Fibroblast of mammary gland (primary cell): ENCODE results near the gene GNAZ.

Source experiments
- DNase-seq: peaks from one replicate; pipeline ENCODE4 v3.0.0-alpha.2; 2010; ENCODE audit warnings: low read depth
- H3K4me3 ChIP-seq: 2 replicates; pipeline ENCODE4 v1.5.1; 2011; ENCODE audit warnings: low read depth, mild to moderate bottlenecking, low read length, moderate library complexity; ENCODE audit not compliant: control insufficient read depth
- TF ChIP-seq, protein P1 (sequence below): conservative IDR thresholded peaks from 2 replicates; pipeline ENCODE4 v1.5.1; 2011; ENCODE audit warnings: low read depth, low read length, inconsistent platforms; ENCODE audit not compliant: control insufficient read depth, insufficient read depth

Gene GNAZ

DNA sequence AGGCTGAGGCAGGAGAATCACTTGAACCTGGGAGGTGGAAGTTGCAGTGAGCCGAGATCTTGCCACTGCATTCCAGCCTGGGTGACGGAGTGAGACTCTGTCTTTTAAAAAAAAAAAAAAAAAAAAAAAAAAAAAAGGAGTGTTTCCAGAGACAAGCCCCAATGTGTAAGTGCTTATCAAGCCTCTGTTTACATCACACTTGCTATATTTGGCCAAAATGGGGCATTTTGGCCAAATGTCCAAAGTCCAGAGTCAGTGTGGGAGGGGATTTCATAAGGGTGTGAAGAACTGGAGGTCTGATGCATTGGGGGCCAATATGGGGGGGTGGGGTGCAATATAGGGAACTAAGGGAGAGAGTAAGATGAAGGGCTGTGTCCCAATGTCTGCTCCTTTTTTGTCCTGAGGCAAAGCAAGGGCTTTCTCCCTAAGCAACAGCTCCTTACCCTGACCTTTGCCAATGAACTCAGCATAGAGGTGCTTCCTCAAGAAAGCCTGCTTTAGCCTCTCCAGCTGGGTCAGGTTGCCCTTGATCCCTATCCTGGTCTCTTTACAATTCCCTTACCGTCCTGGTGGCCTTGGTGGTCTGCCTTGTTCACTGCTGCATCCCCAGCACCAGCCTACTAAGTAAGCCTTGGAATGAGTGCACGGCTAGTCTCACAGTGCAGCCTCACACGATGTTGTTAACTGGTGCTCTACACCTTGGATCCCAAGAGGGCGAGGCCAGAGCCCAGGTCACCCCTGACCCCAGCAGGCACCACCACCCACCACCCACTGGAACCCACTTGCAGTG, 95.9 kb downstream of the GNAZ start:
- TF ChIP-seq, protein P1, sequence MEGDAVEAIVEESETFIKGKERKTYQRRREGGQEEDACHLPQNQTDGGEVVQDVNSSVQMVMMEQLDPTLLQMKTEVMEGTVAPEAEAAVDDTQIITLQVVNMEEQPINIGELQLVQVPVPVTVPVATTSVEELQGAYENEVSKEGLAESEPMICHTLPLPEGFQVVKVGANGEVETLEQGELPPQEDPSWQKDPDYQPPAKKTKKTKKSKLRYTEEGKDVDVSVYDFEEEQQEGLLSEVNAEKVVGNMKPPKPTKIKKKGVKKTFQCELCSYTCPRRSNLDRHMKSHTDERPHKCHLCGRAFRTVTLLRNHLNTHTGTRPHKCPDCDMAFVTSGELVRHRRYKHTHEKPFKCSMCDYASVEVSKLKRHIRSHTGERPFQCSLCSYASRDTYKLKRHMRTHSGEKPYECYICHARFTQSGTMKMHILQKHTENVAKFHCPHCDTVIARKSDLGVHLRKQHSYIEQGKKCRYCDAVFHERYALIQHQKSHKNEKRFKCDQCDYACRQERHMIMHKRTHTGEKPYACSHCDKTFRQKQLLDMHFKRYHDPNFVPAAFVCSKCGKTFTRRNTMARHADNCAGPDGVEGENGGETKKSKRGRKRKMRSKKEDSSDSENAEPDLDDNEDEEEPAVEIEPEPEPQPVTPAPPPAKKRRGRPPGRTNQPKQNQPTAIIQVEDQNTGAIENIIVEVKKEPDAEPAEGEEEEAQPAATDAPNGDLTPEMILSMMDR, result no peak
- no peak for DNase-seq
- H3K4me3 ChIP-seq, result no peak overlapping the region

- no peak for DNase-seq
- TF ChIP-seq, protein P1, result no peak
These were observed 96.7 kb downstream of the GNAZ start for GRCh38 chr22:23166841-23167616.

GRCh38 chr22:23168391-23169042, 98.2 kb downstream of the GNAZ start:
- H3K4me3 ChIP-seq, result no peak overlapping the region
- TF ChIP-seq, protein P1, result no peak
- DNase-seq, result no peak

More at GRCh38 chr22:23166841-23167616, 96.7 kb downstream of the GNAZ start:
- no peak overlapping the region for H3K4me3 ChIP-seq

DNA sequence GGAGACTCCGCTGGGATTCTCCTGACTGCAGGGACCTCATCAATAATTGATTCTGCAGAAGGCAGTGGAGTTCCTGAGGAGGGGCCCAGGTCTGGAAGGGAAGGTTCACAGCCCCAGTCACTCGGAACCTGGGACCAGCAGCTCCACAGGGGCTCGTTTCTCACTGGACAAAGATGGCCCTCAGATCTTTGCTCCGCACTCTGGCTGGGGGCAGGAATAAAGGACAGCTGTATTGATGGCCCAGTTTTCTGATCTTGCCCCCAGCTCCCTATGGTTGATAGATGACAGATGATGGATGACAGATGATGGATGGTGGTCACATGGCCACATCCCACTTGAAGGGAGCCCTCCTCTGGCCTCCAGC, 98.7 kb downstream of the GNAZ start:
- TF ChIP-seq, protein P1, result no peak
- H3K4me3 ChIP-seq, result no peak overlapping the region
- no peak for DNase-seq
